Right forelimb (tissue), 1 donor: Measurements from ENCODE around the gene SEC31B.
A peak's percentile ranks its signal among the peaks of the same experiment; 100 is the strongest.

Experiments used
- DNase-seq: peaks from one replicate; pipeline ENCODE4 v3.0.0-alpha.2; 2018

SEC31B gene

GRCh38 chr10:100496567-100496966 lies 23.1 kb downstream of the SEC31B start:
- DNase-seq, result no peak

DNA sequence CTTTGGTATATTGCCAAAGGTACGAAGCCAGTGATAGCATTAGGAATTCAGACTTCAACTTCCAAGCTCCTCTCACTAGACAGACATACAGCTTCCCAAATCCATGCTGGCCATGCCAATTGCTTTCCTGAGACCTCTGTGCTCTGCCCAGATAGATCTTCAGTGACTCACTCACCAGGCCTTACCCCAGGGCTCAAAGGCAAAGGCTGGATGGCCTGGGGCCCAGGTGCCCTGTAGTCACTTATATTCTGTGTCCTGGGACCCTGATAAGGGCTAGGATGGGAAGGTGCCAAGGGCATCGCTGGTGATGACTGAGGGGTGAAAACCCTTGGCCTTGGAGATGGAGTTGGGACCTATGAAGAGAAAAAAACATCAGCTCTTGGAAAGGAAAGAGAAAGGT lies 29.1 kb downstream of the SEC31B start:
- DNase-seq, result no peak

DNA sequence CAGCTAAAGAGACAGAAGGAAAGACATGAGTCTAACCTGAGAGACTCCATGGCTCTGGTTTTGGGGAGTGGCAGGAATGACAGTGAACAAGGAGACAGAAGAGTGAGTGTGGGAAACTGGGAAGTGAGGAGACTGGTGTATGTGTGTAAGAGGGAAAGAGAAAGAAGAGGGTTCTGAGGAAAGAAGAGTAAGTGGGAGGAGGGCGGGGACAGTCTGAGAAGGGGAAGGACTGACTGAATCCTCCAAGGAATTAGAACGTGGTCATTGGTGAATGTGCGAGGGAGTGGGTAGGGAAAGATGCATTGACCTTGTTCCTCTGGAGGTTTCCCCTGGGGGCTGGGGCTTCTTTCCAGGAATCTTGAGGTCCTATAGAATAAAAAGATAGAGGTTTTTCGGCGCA lies 30.3 kb downstream of the SEC31B start:
- DNase-seq, result no peak

DNA sequence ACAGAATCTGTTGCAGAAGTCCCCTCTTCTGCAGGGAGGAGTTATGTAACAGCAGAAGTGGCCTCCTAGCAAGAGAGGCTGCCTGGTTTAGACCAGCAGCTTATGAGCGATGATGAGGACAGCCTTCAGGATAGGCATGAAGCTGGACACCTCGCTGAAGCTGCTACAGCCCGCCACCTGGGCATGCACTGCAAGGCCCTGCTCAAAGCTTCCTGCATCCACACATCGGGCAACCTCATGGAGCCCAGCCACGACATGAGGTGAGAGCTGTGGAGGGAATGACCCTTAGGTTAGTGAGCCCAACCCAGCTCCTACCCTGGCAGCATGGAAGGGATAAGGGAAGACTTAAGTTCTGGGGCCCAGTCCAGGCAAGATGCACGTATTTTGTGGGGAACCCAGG lies 32.1 kb downstream of the SEC31B start:
- no peak for DNase-seq

DNA sequence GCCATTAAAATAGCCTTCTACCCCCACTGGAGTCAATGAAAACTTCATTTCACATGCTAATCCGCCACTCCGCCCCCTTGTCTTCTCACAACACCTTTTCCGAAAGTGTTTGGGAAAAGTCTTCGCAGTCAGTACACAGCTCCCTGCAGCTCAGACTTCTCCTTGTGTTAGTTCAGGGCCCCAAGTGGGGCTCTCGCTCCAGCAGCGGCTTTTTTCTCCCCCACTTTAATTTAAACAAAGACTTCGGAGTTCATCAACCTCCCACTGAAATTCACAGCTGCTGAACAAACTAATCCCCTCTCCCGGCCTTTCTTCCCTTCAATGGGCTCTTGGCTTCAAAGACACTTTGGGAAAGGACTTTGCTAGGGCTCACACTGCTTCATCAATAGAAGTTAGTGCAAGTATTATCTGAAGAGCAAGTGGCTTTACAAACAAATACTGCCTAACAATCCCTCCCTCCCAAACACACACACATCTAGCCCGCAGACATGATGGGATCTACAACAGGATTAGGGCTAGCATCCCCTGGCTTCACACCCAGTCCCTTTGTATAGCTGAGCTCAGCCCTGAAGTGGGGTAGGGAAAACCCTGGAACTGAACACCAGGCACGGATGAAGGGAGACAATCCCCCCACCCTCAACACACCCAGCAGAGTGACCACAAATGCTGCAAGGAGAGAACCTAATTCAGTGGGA lies 33.7 kb downstream of the SEC31B start:
- DNase-seq, result no peak

- no peak for DNase-seq
Measured at GRCh38 chr10:100485366-100485765, 34.3 kb downstream of the SEC31B start.

GRCh38 chr10:100483876-100484666 lies 35.6 kb downstream of the SEC31B start:
- DNase-seq, result no peak

DNA sequence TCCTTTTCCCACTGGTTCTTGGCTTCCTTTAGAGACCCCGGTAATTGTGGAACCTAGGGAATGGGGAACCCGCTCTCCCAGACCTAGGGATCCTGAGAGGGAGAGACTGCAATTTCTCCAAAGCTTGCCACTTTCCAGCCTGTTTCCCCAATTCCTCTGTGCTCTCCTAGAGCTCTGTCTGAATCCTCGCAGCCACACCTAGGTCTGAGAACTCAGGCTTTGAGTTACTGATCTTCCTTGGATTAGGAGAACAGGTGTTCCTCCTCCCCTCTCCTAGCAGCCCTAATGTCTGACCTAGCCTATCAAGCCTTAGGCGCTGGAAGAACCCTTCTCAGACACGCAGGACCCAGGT lies 36.9 kb downstream of the SEC31B start:
- DNase-seq, result no peak

DNA sequence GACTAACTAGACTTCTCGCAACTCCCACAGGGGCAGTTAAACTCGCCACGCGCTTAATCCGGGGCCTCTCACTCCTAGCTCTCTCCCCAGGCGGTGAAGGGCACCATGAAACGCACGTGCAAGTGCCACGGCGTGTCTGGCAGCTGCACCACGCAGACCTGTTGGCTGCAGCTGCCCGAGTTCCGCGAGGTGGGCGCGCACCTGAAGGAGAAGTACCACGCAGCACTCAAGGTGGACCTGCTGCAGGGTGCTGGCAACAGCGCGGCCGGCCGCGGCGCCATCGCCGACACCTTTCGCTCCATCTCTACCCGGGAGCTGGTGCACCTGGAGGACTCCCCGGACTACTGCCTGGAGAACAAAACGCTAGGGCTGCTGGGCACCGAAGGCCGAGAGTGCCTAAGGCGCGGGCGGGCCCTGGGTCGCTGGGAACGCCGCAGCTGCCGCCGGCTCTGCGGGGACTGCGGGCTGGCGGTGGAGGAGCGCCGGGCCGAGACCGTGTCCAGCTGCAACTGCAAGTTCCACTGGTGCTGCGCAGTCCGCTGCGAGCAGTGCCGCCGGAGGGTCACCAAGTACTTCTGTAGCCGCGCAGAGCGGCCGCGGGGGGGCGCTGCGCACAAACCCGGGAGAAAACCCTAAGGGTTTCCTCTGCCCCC lies 37.4 kb downstream of the SEC31B start:
- peak; percentile 70 for DNase-seq

DNA sequence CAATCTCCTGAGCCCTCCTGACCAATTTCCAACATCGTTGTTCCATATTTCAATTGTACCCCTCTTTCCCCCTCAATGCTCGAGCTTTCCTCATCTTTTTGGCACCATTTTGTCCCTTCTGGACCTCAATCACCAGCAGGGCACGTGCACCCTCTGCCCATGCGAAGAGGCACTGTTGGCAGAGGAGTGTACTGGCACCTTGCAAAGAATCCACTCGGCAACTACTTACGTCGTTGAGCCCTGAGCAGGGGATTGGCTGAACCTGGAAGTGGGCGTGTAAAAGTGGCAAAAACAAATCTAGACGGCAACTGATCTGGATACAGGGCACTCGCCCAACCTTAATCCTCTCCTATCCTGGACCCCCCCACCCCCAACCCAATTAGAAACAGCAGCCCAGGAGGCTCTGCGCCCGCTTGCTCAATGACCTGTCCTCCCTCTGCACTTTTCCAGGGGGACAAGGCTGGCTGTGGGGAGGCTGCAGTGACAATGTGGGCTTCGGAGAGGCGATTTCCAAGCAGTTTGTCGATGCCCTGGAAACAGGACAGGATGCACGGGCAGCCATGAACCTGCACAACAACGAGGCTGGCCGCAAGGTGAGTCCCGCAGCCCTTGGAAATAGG lies 38.1 kb downstream of the SEC31B start:
- DNase-seq, result peak; percentile 92

DNA sequence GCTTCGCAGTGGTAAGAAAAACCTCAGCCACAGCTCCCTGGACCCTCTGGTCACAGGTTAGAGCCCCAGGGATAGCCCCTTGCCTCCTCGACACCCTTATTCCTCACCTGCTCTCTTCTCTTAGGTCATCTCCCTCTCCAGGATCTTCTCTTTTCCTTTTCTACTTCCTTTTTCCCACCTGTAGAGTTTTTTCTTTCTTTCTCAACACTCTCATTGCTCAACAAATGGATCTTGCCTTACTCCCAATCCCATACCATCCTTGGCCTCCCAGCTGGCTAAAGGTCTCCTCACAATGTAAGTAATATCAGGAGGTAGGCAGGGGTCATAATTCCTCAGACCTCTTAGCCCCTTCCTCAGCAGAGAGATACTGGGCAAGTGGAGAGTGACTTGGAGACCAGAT lies 39.7 kb downstream of the SEC31B start:
- no peak for DNase-seq

DNA sequence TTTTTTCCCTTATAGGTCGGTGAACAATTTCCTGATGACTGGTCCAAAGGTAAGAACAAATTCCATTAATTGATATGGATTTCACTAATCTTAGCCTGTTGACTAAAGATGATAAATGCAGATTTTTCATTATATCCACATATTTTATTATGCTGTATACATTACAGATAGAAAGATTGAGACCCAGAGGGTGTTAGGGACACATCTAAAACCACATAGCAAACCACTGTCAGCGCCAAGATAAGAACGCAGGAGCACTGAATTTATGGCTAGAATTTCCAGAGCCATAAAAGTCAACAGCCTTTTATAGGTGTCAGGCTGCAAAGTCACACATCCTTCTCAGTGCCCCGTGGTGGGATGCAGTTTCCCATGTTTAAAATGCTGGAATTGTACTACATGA lies 40.6 kb downstream of the SEC31B start:
- DNase-seq, result no peak

DNA sequence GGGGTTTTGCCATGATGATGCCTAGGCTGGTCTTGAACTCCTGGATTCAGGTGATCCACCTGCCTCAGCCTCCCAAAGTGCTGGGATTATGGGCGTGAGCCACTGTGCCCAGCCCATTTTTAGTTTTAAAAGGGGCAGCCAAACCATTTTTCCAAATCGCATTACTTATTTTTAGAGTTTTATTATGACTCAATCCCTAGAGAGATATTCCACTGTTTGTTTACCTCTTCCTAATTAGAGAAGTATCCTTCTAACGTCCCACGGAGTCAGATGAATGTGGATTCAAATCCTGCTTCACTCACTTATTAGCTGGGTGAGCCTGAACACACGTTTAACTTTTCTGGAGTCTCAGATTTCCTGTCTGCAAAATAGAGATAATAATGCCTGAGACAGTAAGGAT lies 41.7 kb downstream of the SEC31B start:
- DNase-seq, result no peak

DNA sequence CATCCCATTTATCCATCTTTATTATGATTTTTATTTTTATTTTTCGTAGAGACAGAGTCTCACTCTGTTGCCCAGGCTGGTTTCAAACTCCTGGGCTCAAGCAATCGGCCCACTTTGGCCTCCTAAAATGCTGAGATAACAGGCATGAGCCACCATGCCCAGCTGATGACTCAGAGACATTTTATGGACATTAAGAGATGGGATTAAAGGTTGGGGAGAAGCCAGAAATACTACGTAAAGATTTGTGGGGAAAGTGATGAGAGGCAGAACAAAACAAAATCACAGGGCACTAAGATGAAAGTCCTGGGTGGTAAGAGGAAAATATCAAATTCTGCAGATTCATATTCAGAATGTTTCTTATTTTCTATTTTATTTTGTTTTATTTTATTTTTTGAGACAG lies 49.3 kb downstream of the SEC31B start:
- no peak for DNase-seq

DNA sequence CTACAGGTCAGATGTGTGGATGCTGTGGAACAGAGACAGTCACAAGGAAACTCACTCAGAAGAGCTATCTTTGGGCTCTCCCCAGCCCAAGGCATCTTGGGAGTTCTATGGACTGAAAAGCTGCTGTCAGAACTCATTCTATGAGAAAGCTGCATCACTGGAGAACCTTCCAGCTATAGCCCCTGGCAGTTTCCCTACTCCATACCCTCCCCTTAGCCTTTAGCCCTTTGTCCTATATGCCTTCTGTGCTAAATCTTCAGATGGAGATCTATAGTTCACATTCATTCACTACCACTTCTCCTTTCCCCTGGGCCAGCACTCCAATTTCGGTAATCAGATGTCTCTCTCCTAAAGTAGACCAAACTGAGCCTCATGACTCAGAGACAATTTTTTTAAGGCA lies 49.9 kb downstream of the SEC31B start:
- no peak for DNase-seq

- DNase-seq, result no peak
Measured at GRCh38 chr10:100468978-100469377, 50.7 kb downstream of the SEC31B start.

GRCh38 chr10:100468322-100468721 lies 51.3 kb downstream of the SEC31B start:
- no peak for DNase-seq

- DNase-seq, result no peak
Measured at GRCh38 chr10:100462709-100463108, 57.0 kb downstream of the SEC31B start, which contains the start of gene WNT8B. TSS of gene WNT8B (plus strand) at chr10:100463009. CDS start at chr10:100463169, 160 bp downstream.

DNA sequence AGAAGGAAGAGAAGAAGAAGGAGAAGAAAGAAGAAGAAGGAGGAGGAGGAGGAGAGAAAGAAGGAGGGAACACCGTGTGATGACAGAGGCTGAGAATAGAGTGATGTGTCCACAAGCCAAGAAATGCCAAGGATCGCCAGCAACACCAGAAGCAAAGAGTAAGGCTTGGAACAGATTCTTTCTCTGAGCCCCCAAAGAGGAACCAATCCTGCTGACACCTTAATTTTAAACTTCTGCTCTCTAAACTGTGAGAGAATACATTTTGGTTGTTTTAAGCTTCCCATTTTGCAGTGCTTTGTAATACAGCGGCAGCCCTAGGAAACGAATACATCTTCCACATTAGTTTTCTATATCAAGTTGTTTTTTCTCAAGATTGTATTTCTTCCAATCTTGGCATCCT lies 70.7 kb downstream of the SEC31B start:
- DNase-seq, result no peak

GRCh38 chr10:100447663-100448062 lies 72.0 kb downstream of the SEC31B start:
- no peak for DNase-seq

- no peak for DNase-seq
Measured at GRCh38 chr10:100446130-100446761, 73.4 kb downstream of the SEC31B start.

GRCh38 chr10:100442548-100442947 lies 77.1 kb downstream of the SEC31B start:
- no peak for DNase-seq

DNA sequence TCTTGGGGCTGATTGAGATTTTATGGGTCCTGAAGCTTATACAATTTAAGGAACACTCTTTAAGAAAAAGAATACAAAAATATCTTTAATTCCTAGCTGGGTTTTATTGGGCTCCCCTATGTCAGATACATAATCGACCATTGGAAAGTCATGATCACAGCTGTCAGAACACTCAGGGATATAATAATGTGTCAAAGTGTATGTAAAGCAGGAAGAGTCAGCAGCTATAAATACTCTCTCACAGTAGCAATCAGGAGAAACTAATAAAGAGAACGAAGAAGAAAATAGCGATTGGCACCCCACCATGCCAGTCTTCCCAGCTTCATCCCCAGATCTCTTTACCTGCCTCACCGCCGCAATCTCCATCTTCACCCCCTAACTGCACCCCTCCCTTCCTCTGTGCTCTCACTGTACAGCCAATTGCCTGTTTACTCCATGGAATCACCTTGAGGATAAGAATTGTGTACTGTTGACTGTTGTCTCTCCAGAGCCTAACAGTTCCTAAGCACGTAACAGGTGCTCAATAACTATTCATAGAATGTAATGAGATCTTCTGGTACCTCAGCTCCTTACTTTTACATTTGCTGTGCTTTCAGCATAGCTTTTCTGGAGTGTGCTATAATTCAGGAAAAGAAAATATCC lies 80.9 kb downstream of the SEC31B start:
- no peak for DNase-seq
